HEK293 (cell line): ENCODE data around the gene MRPL33.

ENCODE experiments used
- KLF9 ChIP-seq: fragments of 450-650 bp; formaldehyde crosslinking; IDR thresholded peaks from 2 replicates; pipeline ENCODE4 v1.5.1; 2016; ENCODE audit warnings: missing biosample characterization, missing genetic modification characterization, low read depth
- MEIS1 ChIP-seq: sonication (generic); formaldehyde crosslinking; IDR thresholded peaks from 2 replicates; pipeline ENCODE4 v1.8.1; 2022; ENCODE audit warnings: missing genetic modification reagents, mild to moderate bottlenecking, borderline replicate concordance
- OVOL3 ChIP-seq: fragments of 450-650 bp; formaldehyde crosslinking; IDR thresholded peaks from 2 replicates; pipeline ENCODE4 v1.5.1; 2016; ENCODE audit warnings: missing biosample characterization, missing genetic modification characterization
- PRDM1 ChIP-seq: fragments of 450-650 bp; formaldehyde crosslinking; IDR thresholded peaks from 2 replicates; pipeline ENCODE4; 2016; ENCODE audit warnings: missing biosample characterization, missing genetic modification characterization
- REPIN1 ChIP-seq: fragments of 450-650 bp; formaldehyde crosslinking; IDR thresholded peaks from 2 replicates; pipeline ENCODE4 v1.5.1; 2017; ENCODE audit warnings: missing biosample characterization, missing genetic modification characterization, low read depth
- TCF7L2 ChIP-seq: IDR thresholded peaks from 2 replicates; pipeline ENCODE4 v1.6.1; 2011; ENCODE audit warnings: low read depth, mild to moderate bottlenecking, inconsistent platforms, low read length, moderate library complexity, borderline replicate concordance
- YY1 ChIP-seq: fragments of 450-650 bp; formaldehyde crosslinking; IDR thresholded peaks from 2 replicates; pipeline ENCODE4 v1.5.1; 2018; ENCODE audit warnings: missing biosample characterization, missing genetic modification characterization
- ZFP41 ChIP-seq: fragments of 450-650 bp; formaldehyde crosslinking; IDR thresholded peaks from 2 replicates; pipeline ENCODE4 v1.5.1; 2016; ENCODE audit warnings: missing biosample characterization, missing genetic modification characterization, borderline replicate concordance
- ZNF114 ChIP-seq: fragments of 450-650 bp; formaldehyde crosslinking; IDR thresholded peaks from 2 replicates; pipeline ENCODE4 v1.5.0; 2017; ENCODE audit warnings: missing biosample characterization, missing genetic modification characterization
- ZNF155 ChIP-seq: fragments of 450-650 bp; formaldehyde crosslinking; IDR thresholded peaks from 2 replicates; pipeline ENCODE4 v1.5.1; 2016; ENCODE audit warnings: missing biosample characterization, missing genetic modification characterization
- ZNF174 ChIP-seq: fragments of 450-650 bp; formaldehyde crosslinking; IDR thresholded peaks from 2 replicates; pipeline ENCODE4 v1.5.0; 2017; ENCODE audit warnings: missing biosample characterization, mild to moderate bottlenecking, missing genetic modification characterization
- ZNF202 ChIP-seq: fragments of 450-650 bp; formaldehyde crosslinking; IDR thresholded peaks from 2 replicates; pipeline ENCODE4 v1.5.1; 2016; ENCODE audit warnings: missing biosample characterization, missing genetic modification characterization, borderline replicate concordance
- ZNF214 ChIP-seq: fragments of 450-650 bp; formaldehyde crosslinking; IDR thresholded peaks from 2 replicates; pipeline ENCODE4 v1.5.1; 2017; ENCODE audit warnings: missing biosample characterization, mild to moderate bottlenecking, missing genetic modification characterization, borderline replicate concordance
- ZNF221 ChIP-seq: fragments of 450-650 bp; formaldehyde crosslinking; IDR thresholded peaks from 2 replicates; pipeline ENCODE4 v1.5.1; 2017; ENCODE audit warnings: missing biosample characterization, missing genetic modification characterization, borderline replicate concordance
- ZNF37A ChIP-seq: fragments of 450-650 bp; IDR thresholded peaks from 2 replicates; pipeline ENCODE4 v1.5.1; 2018; ENCODE audit warnings: missing biosample characterization, missing genetic modification characterization
- ZNF621 ChIP-seq: fragments of 450-650 bp; formaldehyde crosslinking; IDR thresholded peaks from 2 replicates; pipeline ENCODE4 v1.5.1; 2017; ENCODE audit warnings: missing biosample characterization, missing genetic modification characterization
- ZNF624 ChIP-seq: fragments of 450-650 bp; formaldehyde crosslinking; IDR thresholded peaks from 2 replicates; pipeline ENCODE4 v1.5.1; 2017; ENCODE audit warnings: missing biosample characterization, missing genetic modification characterization
- ZNF654 ChIP-seq: fragments of 450-650 bp; formaldehyde crosslinking; IDR thresholded peaks from 2 replicates; pipeline ENCODE4 v1.5.1; 2016; ENCODE audit warnings: low read depth, missing biosample characterization, missing genetic modification characterization
- ZNF670 ChIP-seq: fragments of 450-650 bp; formaldehyde crosslinking; IDR thresholded peaks from 2 replicates; pipeline ENCODE4 v1.5.1; 2016; ENCODE audit warnings: missing biosample characterization, missing genetic modification characterization, low read depth
- ZNF707 ChIP-seq: fragments of 450-650 bp; formaldehyde crosslinking; IDR thresholded peaks from 2 replicates; pipeline ENCODE4 v1.5.1; 2016; ENCODE audit warnings: missing biosample characterization, missing genetic modification characterization
- ZNF747 ChIP-seq: fragments of 450-650 bp; formaldehyde crosslinking; IDR thresholded peaks from 2 replicates; pipeline ENCODE4 v1.5.1; 2016; ENCODE audit warnings: missing biosample characterization, missing genetic modification characterization
- ZNF768 ChIP-seq: fragments of 450-650 bp; formaldehyde crosslinking; IDR thresholded peaks from 2 replicates; pipeline ENCODE4 v1.5.1; 2018; ENCODE audit warnings: missing biosample characterization, mild to moderate bottlenecking, missing genetic modification characterization
- ZNF776 ChIP-seq: fragments of 450-650 bp; formaldehyde crosslinking; IDR thresholded peaks from 2 replicates; pipeline ENCODE4 v1.5.0; 2017; ENCODE audit warnings: missing biosample characterization, missing genetic modification characterization, borderline replicate concordance
- TF ChIP-seq, protein P1 (sequence below): fragments of 450-650 bp; formaldehyde crosslinking; IDR thresholded peaks from 2 replicates; pipeline ENCODE4 v1.5.1; 2016; ENCODE audit warnings: missing biosample characterization, missing genetic modification characterization
- TF ChIP-seq, protein P2 (sequence below): fragments of 450-650 bp; formaldehyde crosslinking; IDR thresholded peaks from 2 replicates; pipeline ENCODE4 v1.5.1; 2016; ENCODE audit warnings: missing biosample characterization, missing genetic modification characterization
- TF ChIP-seq, protein P3 (sequence below): fragments of 450-650 bp; formaldehyde crosslinking; IDR thresholded peaks from 2 replicates; pipeline ENCODE4 v1.5.1; 2016; ENCODE audit warnings: missing biosample characterization, missing genetic modification characterization
- TF ChIP-seq, protein P4 (sequence below): fragments of 450-650 bp; formaldehyde crosslinking; IDR thresholded peaks from 2 replicates; pipeline ENCODE4 v1.5.1; 2016; ENCODE audit warnings: missing biosample characterization, missing genetic modification characterization
- TF ChIP-seq, protein P5 (sequence below): fragments of 450-650 bp; formaldehyde crosslinking; IDR thresholded peaks from 2 replicates; pipeline ENCODE4 v1.5.1; 2016; ENCODE audit warnings: missing biosample characterization, missing genetic modification characterization
- TF ChIP-seq, protein P6 (sequence below): fragments of 450-650 bp; IDR thresholded peaks from 2 replicates; pipeline ENCODE4 v1.5.1; 2018; ENCODE audit warnings: missing biosample characterization, mild to moderate bottlenecking, missing genetic modification characterization

MRPL33 gene

DNA sequence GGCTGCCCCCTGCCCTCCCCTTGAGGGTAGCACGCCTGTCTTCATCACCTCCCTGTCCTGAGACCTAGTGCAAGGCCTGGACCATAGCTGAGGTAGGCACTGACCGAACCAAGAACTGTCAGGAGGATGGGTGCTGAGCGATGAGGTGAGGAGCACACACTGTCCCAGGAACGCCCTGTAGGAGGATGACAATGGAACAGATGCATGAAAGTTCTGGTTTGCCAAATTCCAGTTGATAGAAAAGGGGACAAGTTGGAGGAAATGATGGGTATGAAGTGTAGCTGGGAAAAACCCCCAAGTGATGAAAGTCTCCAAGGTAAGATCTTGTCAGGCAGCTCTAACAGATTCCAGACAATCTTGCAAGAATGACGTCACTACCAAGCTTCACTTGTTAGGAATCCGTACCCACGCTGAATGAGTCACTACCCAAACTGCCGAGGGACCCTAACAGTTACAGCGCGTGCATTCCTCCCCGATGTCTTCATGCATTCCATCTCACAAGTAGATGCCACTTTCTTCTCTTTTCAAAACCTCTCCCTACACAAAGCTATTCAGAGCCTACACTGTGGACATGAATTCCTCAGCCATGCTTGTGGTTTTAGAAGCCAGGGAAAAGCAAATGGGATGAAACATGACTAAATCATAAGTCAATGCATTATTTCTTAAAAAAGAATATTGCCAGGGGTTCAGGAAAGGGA, 27.6 kb downstream of the MRPL33 start (continued):
- TF ChIP-seq, protein P1, sequence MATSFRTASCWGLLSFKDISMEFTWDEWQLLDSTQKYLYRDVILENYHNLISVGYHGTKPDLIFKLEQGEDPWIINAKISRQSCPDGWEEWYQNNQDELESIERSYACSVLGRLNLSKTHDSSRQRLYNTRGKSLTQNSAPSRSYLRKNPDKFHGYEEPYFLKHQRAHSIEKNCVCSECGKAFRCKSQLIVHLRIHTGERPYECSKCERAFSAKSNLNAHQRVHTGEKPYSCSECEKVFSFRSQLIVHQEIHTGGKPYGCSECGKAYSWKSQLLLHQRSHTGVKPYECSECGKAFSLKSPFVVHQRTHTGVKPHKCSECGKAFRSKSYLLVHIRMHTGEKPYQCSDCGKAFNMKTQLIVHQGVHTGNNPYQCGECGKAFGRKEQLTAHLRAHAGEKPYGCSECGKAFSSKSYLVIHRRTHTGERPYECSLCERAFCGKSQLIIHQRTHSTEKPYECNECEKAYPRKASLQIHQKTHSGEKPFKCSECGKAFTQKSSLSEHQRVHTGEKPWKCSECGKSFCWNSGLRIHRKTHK: no peak
- TF ChIP-seq ZNF747 (tag by site-specific recombination) (no peak), ZNF114 (tag by site-specific recombination) (no peak), ZNF768 (tag by site-specific recombination) (no peak), YY1 (tag by site-specific recombination) (no peak), ZNF670 (tag by site-specific recombination) (no peak), ZNF202 (no peak), ZNF776 (tag by site-specific recombination) (no peak), ZNF621 (no peak), ZNF155 (no peak), OVOL3 (tag by site-specific recombination) (no peak), ZNF174 (tag by site-specific recombination) (no peak), REPIN1 (tag by site-specific recombination) (no peak), ZNF624 (no peak), ZNF214 (tag by site-specific recombination) (no peak), MEIS1 (CRISPR knock-in tag) (no peak), ZNF37A (tag by site-specific recombination) (no peak), TCF7L2 (no peak), ZFP41 (tag by site-specific recombination) (no peak), ZNF221 (tag by site-specific recombination) (no peak), ZNF654 (tag by site-specific recombination) (no peak), ZNF707 (tag by site-specific recombination) (no peak), KLF9 (tag by site-specific recombination) (no peak), PRDM1 (tag by site-specific recombination) (peak; percentile 93)
- TF ChIP-seq, protein P2, sequence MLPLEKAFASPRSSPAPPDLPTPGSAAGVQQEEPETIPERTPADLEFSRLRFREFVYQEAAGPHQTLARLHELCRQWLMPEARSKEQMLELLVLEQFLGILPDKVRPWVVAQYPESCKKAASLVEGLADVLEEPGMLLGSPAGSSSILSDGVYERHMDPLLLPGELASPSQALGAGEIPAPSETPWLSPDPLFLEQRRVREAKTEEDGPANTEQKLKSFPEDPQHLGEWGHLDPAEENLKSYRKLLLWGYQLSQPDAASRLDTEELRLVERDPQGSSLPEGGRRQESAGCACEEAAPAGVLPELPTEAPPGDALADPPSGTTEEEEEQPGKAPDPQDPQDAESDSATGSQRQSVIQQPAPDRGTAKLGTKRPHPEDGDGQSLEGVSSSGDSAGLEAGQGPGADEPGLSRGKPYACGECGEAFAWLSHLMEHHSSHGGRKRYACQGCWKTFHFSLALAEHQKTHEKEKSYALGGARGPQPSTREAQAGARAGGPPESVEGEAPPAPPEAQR: 0 out of 2 replicates have a peak, but pooled peaks have one; percentile 68
- TF ChIP-seq, protein P3, sequence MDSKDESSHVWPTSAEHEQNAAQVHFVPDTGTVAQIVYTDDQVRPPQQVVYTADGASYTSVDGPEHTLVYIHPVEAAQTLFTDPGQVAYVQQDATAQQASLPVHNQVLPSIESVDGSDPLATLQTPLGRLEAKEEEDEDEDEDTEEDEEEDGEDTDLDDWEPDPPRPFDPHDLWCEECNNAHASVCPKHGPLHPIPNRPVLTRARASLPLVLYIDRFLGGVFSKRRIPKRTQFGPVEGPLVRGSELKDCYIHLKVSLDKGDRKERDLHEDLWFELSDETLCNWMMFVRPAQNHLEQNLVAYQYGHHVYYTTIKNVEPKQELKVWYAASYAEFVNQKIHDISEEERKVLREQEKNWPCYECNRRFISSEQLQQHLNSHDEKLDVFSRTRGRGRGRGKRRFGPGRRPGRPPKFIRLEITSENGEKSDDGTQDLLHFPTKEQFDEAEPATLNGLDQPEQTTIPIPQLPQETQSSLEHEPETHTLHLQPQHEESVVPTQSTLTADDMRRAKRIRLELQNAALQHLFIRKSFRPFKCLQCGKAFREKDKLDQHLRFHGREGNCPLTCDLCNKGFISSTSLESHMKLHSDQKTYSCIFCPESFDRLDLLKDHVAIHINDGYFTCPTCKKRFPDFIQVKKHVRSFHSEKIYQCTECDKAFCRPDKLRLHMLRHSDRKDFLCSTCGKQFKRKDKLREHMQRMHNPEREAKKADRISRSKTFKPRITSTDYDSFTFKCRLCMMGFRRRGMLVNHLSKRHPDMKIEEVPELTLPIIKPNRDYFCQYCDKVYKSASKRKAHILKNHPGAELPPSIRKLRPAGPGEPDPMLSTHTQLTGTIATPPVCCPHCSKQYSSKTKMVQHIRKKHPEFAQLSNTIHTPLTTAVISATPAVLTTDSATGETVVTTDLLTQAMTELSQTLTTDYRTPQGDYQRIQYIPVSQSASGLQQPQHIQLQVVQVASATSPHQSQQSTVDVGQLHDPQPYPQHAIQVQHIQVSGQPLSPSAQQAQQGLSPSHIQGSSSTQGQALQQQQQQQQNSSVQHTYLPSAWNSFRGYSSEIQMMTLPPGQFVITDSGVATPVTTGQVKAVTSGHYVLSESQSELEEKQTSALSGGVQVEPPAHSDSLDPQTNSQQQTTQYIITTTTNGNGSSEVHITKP: peak; percentile 65
- TF ChIP-seq, protein P4, sequence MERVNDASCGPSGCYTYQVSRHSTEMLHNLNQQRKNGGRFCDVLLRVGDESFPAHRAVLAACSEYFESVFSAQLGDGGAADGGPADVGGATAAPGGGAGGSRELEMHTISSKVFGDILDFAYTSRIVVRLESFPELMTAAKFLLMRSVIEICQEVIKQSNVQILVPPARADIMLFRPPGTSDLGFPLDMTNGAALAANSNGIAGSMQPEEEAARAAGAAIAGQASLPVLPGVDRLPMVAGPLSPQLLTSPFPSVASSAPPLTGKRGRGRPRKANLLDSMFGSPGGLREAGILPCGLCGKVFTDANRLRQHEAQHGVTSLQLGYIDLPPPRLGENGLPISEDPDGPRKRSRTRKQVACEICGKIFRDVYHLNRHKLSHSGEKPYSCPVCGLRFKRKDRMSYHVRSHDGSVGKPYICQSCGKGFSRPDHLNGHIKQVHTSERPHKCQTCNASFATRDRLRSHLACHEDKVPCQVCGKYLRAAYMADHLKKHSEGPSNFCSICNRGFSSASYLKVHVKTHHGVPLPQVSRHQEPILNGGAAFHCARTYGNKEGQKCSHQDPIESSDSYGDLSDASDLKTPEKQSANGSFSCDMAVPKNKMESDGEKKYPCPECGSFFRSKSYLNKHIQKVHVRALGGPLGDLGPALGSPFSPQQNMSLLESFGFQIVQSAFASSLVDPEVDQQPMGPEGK (tag by site-specific recombination): 0 out of 2 replicates have a peak, but pooled peaks have one; percentile 32
- TF ChIP-seq, protein P5, sequence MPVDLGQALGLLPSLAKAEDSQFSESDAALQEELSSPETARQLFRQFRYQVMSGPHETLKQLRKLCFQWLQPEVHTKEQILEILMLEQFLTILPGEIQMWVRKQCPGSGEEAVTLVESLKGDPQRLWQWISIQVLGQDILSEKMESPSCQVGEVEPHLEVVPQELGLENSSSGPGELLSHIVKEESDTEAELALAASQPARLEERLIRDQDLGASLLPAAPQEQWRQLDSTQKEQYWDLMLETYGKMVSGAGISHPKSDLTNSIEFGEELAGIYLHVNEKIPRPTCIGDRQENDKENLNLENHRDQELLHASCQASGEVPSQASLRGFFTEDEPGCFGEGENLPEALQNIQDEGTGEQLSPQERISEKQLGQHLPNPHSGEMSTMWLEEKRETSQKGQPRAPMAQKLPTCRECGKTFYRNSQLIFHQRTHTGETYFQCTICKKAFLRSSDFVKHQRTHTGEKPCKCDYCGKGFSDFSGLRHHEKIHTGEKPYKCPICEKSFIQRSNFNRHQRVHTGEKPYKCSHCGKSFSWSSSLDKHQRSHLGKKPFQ (tag by site-specific recombination): no peak
- TF ChIP-seq, protein P6, sequence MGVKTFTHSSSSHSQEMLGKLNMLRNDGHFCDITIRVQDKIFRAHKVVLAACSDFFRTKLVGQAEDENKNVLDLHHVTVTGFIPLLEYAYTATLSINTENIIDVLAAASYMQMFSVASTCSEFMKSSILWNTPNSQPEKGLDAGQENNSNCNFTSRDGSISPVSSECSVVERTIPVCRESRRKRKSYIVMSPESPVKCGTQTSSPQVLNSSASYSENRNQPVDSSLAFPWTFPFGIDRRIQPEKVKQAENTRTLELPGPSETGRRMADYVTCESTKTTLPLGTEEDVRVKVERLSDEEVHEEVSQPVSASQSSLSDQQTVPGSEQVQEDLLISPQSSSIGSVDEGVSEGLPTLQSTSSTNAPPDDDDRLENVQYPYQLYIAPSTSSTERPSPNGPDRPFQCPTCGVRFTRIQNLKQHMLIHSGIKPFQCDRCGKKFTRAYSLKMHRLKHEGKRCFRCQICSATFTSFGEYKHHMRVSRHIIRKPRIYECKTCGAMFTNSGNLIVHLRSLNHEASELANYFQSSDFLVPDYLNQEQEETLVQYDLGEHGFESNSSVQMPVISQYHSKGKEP: no peak
